Natural killer cell treated with Interleukin-12 subunit alpha and Interleukin-12 subunit beta and Interleukin-15 and Interleukin-18, amount 100 ng/mL, for 72 hours (primary cell): ENCODE results near the gene DHRS9. TPM values are rescaled to one million over a fixed set of nuclear protein-coding genes. Genes with fewer than 3 reads are reported as not detected.
A peak's percentile ranks its signal among the peaks of the same experiment; 100 is the strongest.

Experiments
- ATAC-seq, 2 donors: fragments of 150-1000 bp; cut with Tn5 transposase in 1 of 2; sonication (Bioruptor Pico), chemical (Tn5 transposase) in 1 of 2; 2 replicates each; pipeline ENCODE4 v1.10.0; 2021
- DNase-seq: peaks from one replicate; pipeline ENCODE4 v3.0.0; 2022; ENCODE audit warnings: low spot score
- H3K27ac Mint-ChIP-seq, 2 donors: 1 replicate in 1 of 2; 2 replicates in 1 of 2; pipeline ENCODE4 v1.8.0; 2022; ENCODE audit warnings: mixed read lengths in 2 of 2, mild to moderate bottlenecking in 1 of 2, moderate library complexity in 1 of 2
- H3K27me3 Mint-ChIP-seq, 2 donors: 1 replicate in 1 of 2; 2 replicates in 1 of 2; pipeline ENCODE4 v1.8.0; 2022; ENCODE audit warnings: mixed read lengths in 2 of 2
- H3K36me3 Mint-ChIP-seq: one replicate; pipeline ENCODE4 v1.8.0; 2022; ENCODE audit warnings: mixed read lengths
- H3K4me1 Mint-ChIP-seq, 2 donors: 1 replicate in 1 of 2; 2 replicates in 1 of 2; pipeline ENCODE4 v1.8.0; 2022; ENCODE audit warnings: low read depth in 2 of 2, mixed read lengths in 2 of 2, mild to moderate bottlenecking in 1 of 2
- H3K4me3 Mint-ChIP-seq: one replicate; pipeline ENCODE4 v1.8.0; 2022; ENCODE audit warnings: mixed read lengths
- H3K9me3 Mint-ChIP-seq: 2 replicates; pipeline ENCODE4 v1.8.0; 2022; ENCODE audit warnings: mixed read lengths
- total RNA-seq, 2 donors: library from RNA; stranded (reverse); gene quantifications; one replicate each; pipeline ENCODE4 v1.2.3, GENCODE V29; 2022

Gene DHRS9
- total RNA-seq, 2 donors from 2014 or later, result not detected

- DNase-seq, result no peak
- Mint-ChIP-seq H3K36me3 (no peaks in the 10 kb centered on the region), H3K27ac (peak overlapping the region in 1 of 2 donors; percentile 47), H3K4me3 (no peak overlapping the region), H3K9me3 (no peaks in the 10 kb centered on the region), H3K4me1 (peaks cover 15 to 21% of the 10 kb centered on the region in 2 donors), H3K27me3 (no peaks in the 10 kb centered on the region)
- ATAC-seq, result no peak
Measured at GRCh38 chr2:169073211-169073962, 4.0 kb downstream of the DHRS9 start.

DNA sequence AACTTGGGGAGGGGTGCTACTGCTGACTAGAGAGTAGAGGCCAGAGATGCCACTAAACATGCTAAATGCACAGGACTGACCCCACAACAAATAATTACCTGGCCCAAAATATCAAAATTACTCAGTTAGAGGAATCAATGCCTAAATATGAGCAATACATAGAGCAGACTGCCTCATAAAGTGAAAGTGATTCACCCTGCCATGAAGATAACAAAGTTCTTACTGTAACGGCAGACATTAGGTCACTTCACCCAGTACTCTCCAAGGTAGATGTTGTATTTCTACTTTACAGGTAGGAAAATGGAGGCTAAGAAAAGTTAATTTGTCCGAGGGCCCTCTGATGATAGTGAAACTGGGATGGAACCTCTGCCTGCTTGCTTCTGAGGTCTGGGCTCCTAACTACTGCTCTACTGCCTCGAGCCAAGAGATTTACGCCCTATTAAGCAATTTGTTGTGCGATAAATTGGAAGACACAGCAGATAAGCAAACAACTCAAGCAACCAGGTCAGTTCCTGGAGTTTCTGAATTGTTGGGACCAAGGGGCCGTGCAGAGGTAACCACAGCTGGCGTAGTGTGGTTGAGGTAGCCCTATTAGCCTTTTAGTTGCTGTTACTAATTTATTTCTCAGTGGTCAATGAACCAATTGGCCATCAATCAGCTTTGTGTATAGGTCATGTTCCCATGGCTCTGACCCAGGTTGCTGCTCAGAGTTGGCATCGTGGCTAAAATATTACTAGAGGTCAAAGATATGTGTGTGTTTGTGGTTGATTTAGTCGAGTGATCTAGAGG is 4.8 kb downstream of the DHRS9 start:
- Mint-ChIP-seq H3K4me3 (no peak overlapping the region), H3K27ac (peak overlapping the region in 1 of 2 donors; percentile 10), H3K27me3 (no peaks in the 10 kb centered on the region), H3K4me1 (peaks cover 12 to 21% of the 10 kb centered on the region in 2 donors), H3K9me3 (no peaks in the 10 kb centered on the region), H3K36me3 (no peaks in the 10 kb centered on the region)
- ATAC-seq, result peak in 1 of 2 donors; percentile 65
- DNase-seq, result no peak

DNA sequence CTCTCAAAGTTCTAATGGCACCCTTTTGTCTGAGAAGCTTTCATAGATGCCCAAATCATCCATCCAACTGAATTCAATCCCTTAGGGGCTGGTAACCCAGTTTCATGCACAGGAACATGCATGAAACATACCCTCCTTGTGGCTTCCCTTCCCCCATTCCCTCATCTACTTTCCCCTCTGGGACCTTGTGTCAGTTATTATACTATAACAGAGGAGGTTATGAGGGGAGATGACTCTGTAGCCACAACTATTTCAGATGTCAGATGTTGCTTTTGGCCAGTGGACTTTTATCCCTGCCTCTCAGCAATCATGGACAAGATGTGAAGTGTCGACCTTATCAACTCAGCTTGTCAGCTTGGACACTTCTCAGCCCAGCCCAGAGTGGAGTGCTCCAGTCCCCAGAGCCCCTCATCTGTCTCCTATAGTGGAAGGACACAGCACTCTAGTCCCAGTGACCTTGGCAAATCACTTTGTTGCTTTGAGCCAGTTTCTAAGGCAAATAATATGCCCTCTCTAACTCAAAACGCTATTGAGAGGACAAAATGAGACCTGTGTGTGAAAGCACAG is 8.4 kb downstream of the DHRS9 start:
- no peak for ATAC-seq
- Mint-ChIP-seq H3K4me1 (peaks cover 6 to 7% of the 10 kb centered on the region in 2 donors), H3K4me3 (no peak overlapping the region), H3K27me3 (no peaks in the 10 kb centered on the region), H3K9me3 (no peaks in the 10 kb centered on the region), H3K27ac (no peak overlapping the region), H3K36me3 (no peaks in the 10 kb centered on the region)
- DNase-seq, result no peak

DNA sequence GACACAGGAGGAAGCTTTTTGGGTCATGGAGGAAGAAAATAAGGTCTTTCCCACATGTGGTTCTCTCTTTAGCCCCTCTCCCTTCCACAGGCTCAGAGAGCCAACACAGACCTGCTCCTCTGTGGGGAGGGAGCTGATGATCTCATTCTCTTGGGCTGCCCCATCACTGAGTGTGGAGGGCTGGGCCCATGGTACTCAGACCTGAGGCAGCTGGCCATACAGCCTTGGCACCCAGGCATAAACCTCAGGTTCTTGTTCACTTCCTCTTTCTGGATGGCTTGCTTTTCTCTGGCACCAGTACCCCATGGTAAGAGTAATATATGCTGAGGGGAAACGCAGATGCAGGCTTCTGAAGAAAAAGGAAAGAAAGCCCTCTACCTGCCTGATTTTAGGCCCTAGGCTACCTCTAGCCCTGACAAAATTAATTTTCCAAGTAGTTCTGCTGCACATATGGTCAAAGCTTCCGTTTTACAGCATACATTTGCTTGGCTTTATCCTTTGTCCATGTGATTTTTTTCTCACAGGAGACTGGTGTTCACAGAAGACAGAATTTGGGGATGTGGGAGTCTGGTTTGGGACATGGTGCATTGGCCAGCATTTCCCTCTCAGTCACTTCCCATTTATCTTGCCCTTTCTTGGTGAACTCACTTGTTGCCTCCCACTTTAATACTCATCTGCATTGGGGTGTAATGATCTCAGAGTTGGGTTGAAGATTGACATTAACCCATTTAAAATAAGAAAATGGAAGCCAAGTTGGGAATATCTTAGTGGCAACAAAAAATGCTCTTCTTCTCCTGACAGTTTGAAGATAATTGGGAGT is 11.1 kb downstream of the DHRS9 start:
- Mint-ChIP-seq H3K27me3 (no peaks in the 10 kb centered on the region), H3K9me3 (no peaks in the 10 kb centered on the region), H3K4me1 (no peaks in the 10 kb centered on the region), H3K4me3 (no peak overlapping the region), H3K36me3 (no peaks in the 10 kb centered on the region), H3K27ac (no peak overlapping the region)
- peak in 1 of 2 donors; percentile 61 for ATAC-seq
- DNase-seq, result no peak

DNA sequence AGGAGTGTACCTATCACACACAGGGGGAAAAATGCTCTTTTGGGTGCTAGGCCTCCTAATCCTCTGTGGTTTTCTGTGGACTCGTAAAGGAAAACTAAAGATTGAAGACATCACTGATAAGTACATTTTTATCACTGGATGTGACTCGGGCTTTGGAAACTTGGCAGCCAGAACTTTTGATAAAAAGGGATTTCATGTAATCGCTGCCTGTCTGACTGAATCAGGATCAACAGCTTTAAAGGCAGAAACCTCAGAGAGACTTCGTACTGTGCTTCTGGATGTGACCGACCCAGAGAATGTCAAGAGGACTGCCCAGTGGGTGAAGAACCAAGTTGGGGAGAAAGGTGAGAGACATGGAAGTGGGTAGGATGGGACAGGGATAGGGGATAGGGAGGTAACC is 12.2 kb downstream of the DHRS9 start:
- Mint-ChIP-seq H3K4me3 (no peak overlapping the region), H3K27ac (no peak overlapping the region), H3K36me3 (peaks cover 9% of the 10 kb centered on the region), H3K4me1 (no peaks in the 10 kb centered on the region), H3K27me3 (peaks cover 0 to 3% of the 10 kb centered on the region in 2 donors), H3K9me3 (no peaks in the 10 kb centered on the region)
- ATAC-seq (no peak), DNase-seq (no peak)

DNA sequence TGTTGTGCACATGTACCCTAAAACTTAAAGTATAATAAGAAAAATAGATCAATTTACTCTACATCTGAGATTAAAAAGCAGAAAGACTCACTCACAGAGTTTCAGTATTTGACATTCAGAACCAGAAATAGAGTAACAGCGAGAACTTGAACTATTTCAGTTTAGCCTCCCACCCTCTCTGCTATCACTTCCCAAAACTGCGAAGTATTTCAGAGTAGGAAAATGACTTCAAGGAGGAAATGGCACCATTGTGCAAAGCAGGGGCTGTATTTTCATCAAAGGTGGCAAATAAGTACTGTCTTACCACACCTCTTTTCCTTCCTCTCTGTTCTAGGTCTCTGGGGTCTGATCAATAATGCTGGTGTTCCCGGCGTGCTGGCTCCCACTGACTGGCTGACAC is 13.6 kb downstream of the DHRS9 start:
- H3K4me1 Mint-ChIP-seq, result no peaks in the 10 kb centered on the region
- DNase-seq, result no peak
- H3K27me3 Mint-ChIP-seq, result peaks cover 0 to 3% of the 10 kb centered on the region in 2 donors
- no peak overlapping the region for H3K27ac Mint-ChIP-seq
- no peak overlapping the region for H3K4me3 Mint-ChIP-seq
- peaks cover 10% of the 10 kb centered on the region for H3K36me3 Mint-ChIP-seq
- H3K9me3 Mint-ChIP-seq, result no peaks in the 10 kb centered on the region
- ATAC-seq, result no peak

- H3K27me3 Mint-ChIP-seq, result peaks cover 0 to 3% of the 10 kb centered on the region in 2 donors
- peaks cover 10% of the 10 kb centered on the region for H3K36me3 Mint-ChIP-seq
- no peaks in the 10 kb centered on the region for H3K9me3 Mint-ChIP-seq
- no peaks in the 10 kb centered on the region for H3K4me1 Mint-ChIP-seq
- DNase-seq, result no peak
- ATAC-seq, result no peak
- no peak overlapping the region for H3K27ac Mint-ChIP-seq
- no peak overlapping the region for H3K4me3 Mint-ChIP-seq
Measured at GRCh38 chr2:169086893-169087467, 17.6 kb downstream of the DHRS9 start.

- H3K27me3 Mint-ChIP-seq, result peaks cover 0 to 3% of the 10 kb centered on the region in 2 donors
- ATAC-seq (no peak), DNase-seq (no peak)
- peaks cover 10% of the 10 kb centered on the region for H3K36me3 Mint-ChIP-seq
- no peaks in the 10 kb centered on the region for H3K9me3 Mint-ChIP-seq
- no peak overlapping the region for H3K27ac Mint-ChIP-seq
- no peak overlapping the region for H3K4me3 Mint-ChIP-seq
- H3K4me1 Mint-ChIP-seq, result no peaks in the 10 kb centered on the region
Measured at GRCh38 chr2:169087757-169088379, 18.5 kb downstream of the DHRS9 start.

- H3K4me3 Mint-ChIP-seq, result no peak overlapping the region
- DNase-seq (no peak), ATAC-seq (no peak)
- no peaks in the 10 kb centered on the region for H3K4me1 Mint-ChIP-seq
- no peaks in the 10 kb centered on the region for H3K9me3 Mint-ChIP-seq
- H3K27me3 Mint-ChIP-seq, result peaks cover 0 to 3% of the 10 kb centered on the region in 2 donors
- H3K36me3 Mint-ChIP-seq, result peaks cover 10% of the 10 kb centered on the region
- no peak overlapping the region for H3K27ac Mint-ChIP-seq
Measured at GRCh38 chr2:169089182-169089581, 19.8 kb downstream of the DHRS9 start.

GRCh38 chr2:169090133-169090820 is 20.9 kb downstream of the DHRS9 start:
- ATAC-seq, result no peak
- no peak overlapping the region for H3K27ac Mint-ChIP-seq
- H3K36me3 Mint-ChIP-seq, result peaks cover 10% of the 10 kb centered on the region
- H3K9me3 Mint-ChIP-seq, result no peaks in the 10 kb centered on the region
- H3K4me3 Mint-ChIP-seq, result no peak overlapping the region
- H3K4me1 Mint-ChIP-seq, result peaks cover 1 to 3% of the 10 kb centered on the region in 2 donors
- peaks cover 0 to 3% of the 10 kb centered on the region in 2 donors for H3K27me3 Mint-ChIP-seq
- no peak for DNase-seq

GRCh38 chr2:169091256-169091655 is 21.9 kb downstream of the DHRS9 start:
- H3K27ac Mint-ChIP-seq, result no peak overlapping the region
- H3K27me3 Mint-ChIP-seq, result peaks cover 0 to 3% of the 10 kb centered on the region in 2 donors
- peaks cover 4% of the 10 kb centered on the region for H3K36me3 Mint-ChIP-seq

DNA sequence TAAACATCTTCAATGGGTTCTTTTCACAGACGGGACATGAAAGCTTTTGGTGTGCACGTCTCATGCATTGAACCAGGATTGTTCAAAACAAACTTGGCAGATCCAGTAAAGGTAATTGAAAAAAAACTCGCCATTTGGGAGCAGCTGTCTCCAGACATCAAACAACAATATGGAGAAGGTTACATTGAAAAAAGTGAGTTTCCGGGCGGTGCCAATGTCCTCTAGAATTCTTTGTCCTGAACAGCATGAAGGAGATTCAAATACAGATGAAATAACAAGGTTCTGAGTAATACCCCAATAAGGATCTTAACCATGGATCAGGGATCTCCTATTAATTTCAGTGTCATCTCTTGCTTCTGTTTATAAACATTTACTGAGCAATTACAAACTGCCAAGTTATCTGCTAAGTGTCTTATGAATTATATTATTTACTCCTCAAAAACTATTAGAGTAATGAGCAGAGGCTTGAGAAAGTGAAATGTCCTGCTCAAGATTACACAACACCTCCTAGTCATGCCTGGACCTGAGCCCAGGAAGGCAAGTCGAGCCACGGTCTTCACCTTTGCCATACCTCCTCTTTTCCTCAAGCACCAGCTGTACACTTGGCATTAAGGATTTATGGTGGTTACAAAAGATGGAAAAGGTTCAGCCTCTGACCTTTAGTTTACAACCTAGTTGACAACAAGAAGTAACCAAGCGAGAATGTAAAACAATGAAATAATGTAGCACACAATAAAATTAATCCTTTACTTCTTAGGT is 22.6 kb downstream of the DHRS9 start:
- no peak for DNase-seq

More at GRCh38 chr2:169091256-169091655, 21.9 kb downstream of the DHRS9 start:
- Mint-ChIP-seq H3K9me3 (no peaks in the 10 kb centered on the region), H3K4me3 (no peak overlapping the region), H3K4me1 (peaks cover 9 to 12% of the 10 kb centered on the region in 2 donors)
- no peak for DNase-seq
- no peak for ATAC-seq

More for the DNA sequence above, 22.6 kb downstream of the DHRS9 start:
- Mint-ChIP-seq H3K9me3 (no peaks in the 10 kb centered on the region), H3K4me3 (no peak overlapping the region), H3K36me3 (no peaks in the 10 kb centered on the region), H3K27me3 (no peaks in the 10 kb centered on the region), H3K4me1 (peaks cover 9 to 16% of the 10 kb centered on the region in 2 donors), H3K27ac (no peak overlapping the region)
- ATAC-seq, result no peak
